Hair follicular keratinocyte (primary cell): ENCODE measurements around the gene CCZ1. TPM values are rescaled to one million over a fixed set of nuclear protein-coding genes. Genes with fewer than 3 reads are reported as not detected.

Source experiments
- total RNA-seq: library from RNA; depleted of rRNA; stranded (reverse); fragments of >200 nt; gene quantifications from 2 replicates; pipeline ENCODE4 v1.2.3, GENCODE V29; 2015

CCZ1 gene
- total RNA-seq = 63.3 and 78.8 TPM in 2 replicates

GRCh38 chr7:5898480-5899224 lies at the start of gene CCZ1:
Gene CCZ1 (plus strand): TSS chr7:5898733. CDS start chr7:5898800, 67 bp downstream.

GRCh38 chr7:5970347-5970911 lies 71.9 kb downstream of the CCZ1 start, which contains the start of gene RSPH10B:
Gene RSPH10B (minus strand): TSS chr7:5970689. CDS start chr7:5967116, 3,573 bp downstream.

Other genes starting within 250 kb of the CCZ1 start
- gene RNF216, start 117.1 kb upstream of the CCZ1 start, total RNA-seq = 14.2 and 19.8 TPM in 2 replicates
- gene OCM, start 17.9 kb upstream of the CCZ1 start, total RNA-seq = not detected in 2 replicates
- 0.19 and 0.62 TPM in 2 replicates for gene RSPH10B, start 72.0 kb downstream of the CCZ1 start, total RNA-seq
- 14.7 and 17.9 TPM in 2 replicates for gene PMS2, start 110.3 kb downstream of the CCZ1 start, total RNA-seq
- 69.0 and 102 TPM in 2 replicates for gene AIMP2, start 110.5 kb downstream of the CCZ1 start, total RNA-seq
- gene ANKRD61, start 132.6 kb downstream of the CCZ1 start, total RNA-seq = not detected in 2 replicates
- 126 and 154 TPM in 2 replicates for gene EIF2AK1, start 160.4 kb downstream of the CCZ1 start, total RNA-seq
- 4.4 and 4.5 TPM in 2 replicates for gene USP42, start 206.2 kb downstream of the CCZ1 start, total RNA-seq